Measurements from ENCODE around the gene URB2.

DNA sequence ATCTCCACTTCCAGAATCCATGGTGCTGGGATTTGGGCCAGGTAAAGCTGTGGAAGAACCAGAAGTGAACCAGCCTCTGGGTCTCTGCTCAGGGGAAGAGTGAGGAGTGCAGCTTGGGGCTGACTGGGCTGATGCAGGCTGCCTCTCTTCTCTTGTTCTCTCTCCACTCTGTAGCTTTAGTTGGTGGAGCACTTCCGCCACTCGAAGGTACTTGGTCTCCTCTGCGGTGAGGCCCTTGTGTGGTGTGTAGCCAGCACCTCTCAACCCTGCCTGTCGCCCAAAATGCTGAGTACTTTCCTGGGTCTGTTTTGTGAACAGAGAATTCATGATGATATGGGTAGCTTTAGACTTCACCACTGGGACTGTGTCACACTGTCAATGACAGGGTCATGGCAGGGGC lies 63.2 kb downstream of the URB2 start:
- TF ChIP-seq ZBTB33 (IDR thresholded peaks at IDR 0.05), result no peak
- no peak for TF ChIP-seq TCF3 (IDR thresholded peaks at IDR 0.05; ENCODE audit: borderline replicate concordance, insufficient read depth, low read depth, low read length)
- no peak for TF ChIP-seq POLR2A (IDR thresholded peaks at IDR 0.05; ENCODE audit: low read depth, low read length)
- TF ChIP-seq, protein P1, sequence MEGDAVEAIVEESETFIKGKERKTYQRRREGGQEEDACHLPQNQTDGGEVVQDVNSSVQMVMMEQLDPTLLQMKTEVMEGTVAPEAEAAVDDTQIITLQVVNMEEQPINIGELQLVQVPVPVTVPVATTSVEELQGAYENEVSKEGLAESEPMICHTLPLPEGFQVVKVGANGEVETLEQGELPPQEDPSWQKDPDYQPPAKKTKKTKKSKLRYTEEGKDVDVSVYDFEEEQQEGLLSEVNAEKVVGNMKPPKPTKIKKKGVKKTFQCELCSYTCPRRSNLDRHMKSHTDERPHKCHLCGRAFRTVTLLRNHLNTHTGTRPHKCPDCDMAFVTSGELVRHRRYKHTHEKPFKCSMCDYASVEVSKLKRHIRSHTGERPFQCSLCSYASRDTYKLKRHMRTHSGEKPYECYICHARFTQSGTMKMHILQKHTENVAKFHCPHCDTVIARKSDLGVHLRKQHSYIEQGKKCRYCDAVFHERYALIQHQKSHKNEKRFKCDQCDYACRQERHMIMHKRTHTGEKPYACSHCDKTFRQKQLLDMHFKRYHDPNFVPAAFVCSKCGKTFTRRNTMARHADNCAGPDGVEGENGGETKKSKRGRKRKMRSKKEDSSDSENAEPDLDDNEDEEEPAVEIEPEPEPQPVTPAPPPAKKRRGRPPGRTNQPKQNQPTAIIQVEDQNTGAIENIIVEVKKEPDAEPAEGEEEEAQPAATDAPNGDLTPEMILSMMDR (IDR thresholded peaks at IDR 0.05 in 2 of 3, conservative IDR thresholded peaks at IDR 0.05 in 1 of 3; ENCODE audit: control insufficient read depth in 2 of 3, extremely low read depth in 1 of 3, insufficient read depth in 1 of 3, low read depth in 3 of 3, low read length in 3 of 3), result no peak
- TF ChIP-seq POLR2AphosphoS5 (IDR thresholded peaks at IDR 0.05; ENCODE audit: low read length), result no peak
- no peak for TF ChIP-seq EP300 (IDR thresholded peaks at IDR 0.05; ENCODE audit: borderline replicate concordance in 1 of 2, control insufficient read depth in 1 of 2, low read depth in 2 of 2, low read length in 2 of 2)
- TF ChIP-seq EZH2 (IDR thresholded peaks at IDR 0.05; ENCODE audit: borderline replicate concordance, control insufficient read depth, low read depth, low read length), result no peak
- TF ChIP-seq HDAC6 (IDR thresholded peaks at IDR 0.05; ENCODE audit: unreplicated experiment), result no peak
- no peak for TF ChIP-seq MYC (IDR thresholded peaks at IDR 0.05; ENCODE audit: insufficient read depth, insufficient read length, insufficient replicate concordance, low read length, severe bottlenecking)
- no peak for TF ChIP-seq CEBPB (IDR thresholded peaks at IDR 0.05; ENCODE audit: borderline replicate concordance in 1 of 2, low read depth in 2 of 2, low read length in 2 of 2)

All from GM12878 (cell line).